Duodenal mucosa (tissue), 2 donors: ENCODE measurements around the gene FXYD7.

Experiments
- H3K27ac ChIP-seq: one replicate; pipeline ENCODE4 v1.7.0; 2013; ENCODE audit warnings: low read depth, low read length
- H3K27me3 ChIP-seq, 2 donors: one replicate each; pipeline ENCODE4 v1.7.0; 2013; ENCODE audit warnings: low read length in 2 of 2, control low read depth in 1 of 2; ENCODE audit not compliant: insufficient read depth in 2 of 2, control insufficient read depth in 1 of 2
- H3K36me3 ChIP-seq, 2 donors: one replicate each; pipeline ENCODE4 v1.7.0; 2013; ENCODE audit warnings: low read length in 2 of 2, control low read depth in 1 of 2; ENCODE audit not compliant: insufficient read depth in 2 of 2, control insufficient read depth in 1 of 2
- H3K4me1 ChIP-seq, 2 donors: one replicate each; pipeline ENCODE4 v1.7.0; 2013; ENCODE audit warnings: low read length in 2 of 2, control low read depth in 1 of 2; ENCODE audit not compliant: insufficient read depth in 2 of 2, control insufficient read depth in 1 of 2
- H3K4me3 ChIP-seq, 2 donors: one replicate each; pipeline ENCODE4 v1.7.0; 2013; ENCODE audit warnings: low read length in 2 of 2, low read depth in 1 of 2
- H3K9ac ChIP-seq, 2 donors: one replicate each; pipeline ENCODE4 v1.7.0; 2013; ENCODE audit warnings: low read length in 2 of 2, low read depth in 1 of 2
- H3K9me3 ChIP-seq, 2 donors: one replicate each; pipeline ENCODE4 v1.7.0; 2013; ENCODE audit warnings: low read length in 2 of 2, control low read depth in 1 of 2; ENCODE audit not compliant: control insufficient read depth in 1 of 2

The FXYD7 gene

DNA sequence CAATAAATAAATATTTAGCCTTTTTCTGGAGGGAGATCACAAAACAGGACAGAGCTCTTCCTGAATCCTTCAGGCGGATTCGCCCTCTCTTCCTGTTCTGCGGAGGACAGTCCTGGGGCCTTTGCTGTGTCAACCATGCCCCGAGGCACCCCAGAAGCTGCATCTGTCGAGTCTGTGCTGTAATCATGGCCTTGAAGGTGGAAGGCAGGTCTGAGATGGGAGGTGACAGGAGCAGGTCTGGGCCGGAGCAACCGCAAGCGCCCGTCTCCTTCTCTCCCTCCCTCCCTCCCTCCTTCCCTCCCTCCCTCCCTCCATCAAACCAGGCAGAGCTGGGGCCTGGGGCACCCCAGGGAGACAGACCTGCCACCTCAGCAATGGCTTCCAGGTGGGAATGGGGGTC lies 32.1 kb upstream of the FXYD7 start:
- peaks cover 14 to 16% of the 10 kb centered on the region in 2 donors for H3K4me1 ChIP-seq
- no peak overlapping the region for H3K9ac ChIP-seq
- no peak overlapping the region for H3K27ac ChIP-seq

DNA sequence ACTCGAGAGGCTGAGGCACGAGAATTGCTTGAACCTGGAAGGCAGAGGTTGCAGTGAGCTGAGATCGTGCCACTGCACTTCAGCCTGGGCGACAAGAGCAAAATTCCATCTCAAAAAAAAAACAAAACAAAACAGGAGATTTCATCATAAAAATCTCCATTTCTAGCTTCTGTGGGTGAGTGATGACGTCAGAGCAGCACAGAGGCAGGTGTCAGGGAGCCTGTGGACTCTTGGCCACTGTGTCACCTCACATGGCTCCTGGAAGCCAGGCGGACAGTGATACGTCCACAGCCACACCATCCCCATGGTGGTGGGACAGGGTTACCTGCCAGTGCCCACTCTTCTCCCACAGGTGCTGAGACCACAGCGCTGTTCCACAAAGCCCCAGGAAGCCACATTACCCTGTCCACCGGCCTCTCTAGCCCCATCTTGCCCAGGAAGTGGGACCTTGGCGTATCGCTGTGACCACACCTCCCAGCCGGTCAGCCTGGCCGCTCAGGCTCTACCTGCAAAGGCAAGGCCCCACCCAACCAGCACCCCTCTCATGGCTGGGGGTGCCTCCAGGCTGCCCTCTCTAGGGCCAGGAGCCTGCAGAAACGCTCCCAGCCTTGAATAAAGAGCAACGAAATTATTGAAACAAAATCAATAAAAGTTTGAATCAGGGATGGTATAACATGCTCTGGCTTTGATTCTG lies 29.9 kb upstream of the FXYD7 start:
- Histone ChIP-seq H3K4me3 (no peak overlapping the region), H3K27me3 (peaks cover 0 to 2% of the 10 kb centered on the region in 2 donors), H3K27ac (no peak overlapping the region), H3K4me1 (peaks cover 16 to 34% of the 10 kb centered on the region in 2 donors), H3K9ac (peak overlapping the region in 1 of 2 donors; percentile 25), H3K36me3 (no peaks in the 10 kb centered on the region), H3K9me3 (no peaks in the 10 kb centered on the region)

More for the DNA sequence above, 32.1 kb upstream of the FXYD7 start:
- H3K36me3 ChIP-seq, result no peaks in the 10 kb centered on the region
- peaks cover 0 to 2% of the 10 kb centered on the region in 2 donors for H3K27me3 ChIP-seq
- H3K9me3 ChIP-seq, result no peaks in the 10 kb centered on the region
- no peak overlapping the region for H3K4me3 ChIP-seq

DNA sequence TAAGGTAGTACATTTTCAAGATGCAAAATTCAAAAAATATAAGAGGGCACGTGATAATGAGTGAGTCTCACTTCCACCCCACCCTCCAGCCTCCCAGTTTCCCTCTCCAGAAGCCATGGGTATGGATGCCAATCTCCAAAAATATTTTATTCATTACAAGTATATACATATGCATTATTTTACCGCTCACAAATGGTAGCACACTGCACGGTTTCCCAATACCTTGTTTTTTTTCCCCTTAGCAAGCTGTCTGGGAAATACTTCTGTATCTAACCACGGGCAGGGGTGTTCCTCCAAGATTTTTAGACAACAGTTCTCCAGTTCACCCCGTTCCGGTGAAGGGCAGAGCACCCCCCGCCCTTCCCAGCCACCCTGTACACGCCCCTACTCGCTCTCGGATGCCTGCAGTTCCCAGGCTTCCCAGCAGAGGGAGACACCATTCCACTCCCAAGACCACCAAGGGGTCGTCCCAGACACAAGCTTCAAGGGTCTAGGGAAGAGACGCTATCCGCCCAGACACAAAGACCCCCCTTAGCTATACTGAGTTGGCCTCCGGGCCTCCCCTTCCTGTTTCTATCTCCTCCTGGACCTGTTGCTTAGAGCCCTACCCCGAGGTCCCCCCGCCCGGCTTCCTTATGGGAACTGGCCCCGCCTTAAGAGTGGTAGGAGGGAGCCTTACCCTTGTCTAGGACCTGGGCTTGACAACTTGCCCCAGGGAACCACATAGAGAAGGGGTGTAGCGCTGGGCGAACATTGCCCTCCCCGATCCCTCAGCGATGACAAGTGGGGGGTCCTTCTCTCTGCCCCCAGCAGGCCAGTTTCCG lies 28.5 kb upstream of the FXYD7 start:
- no peaks in the 10 kb centered on the region for H3K9me3 ChIP-seq
- peaks cover 27 to 48% of the 10 kb centered on the region in 2 donors for H3K4me1 ChIP-seq
- peak overlapping the region; percentile 61 for H3K27ac ChIP-seq
- H3K36me3 ChIP-seq, result no peaks in the 10 kb centered on the region
- no peaks in the 10 kb centered on the region for H3K27me3 ChIP-seq
- H3K4me3 ChIP-seq, result peak overlapping the region; percentile 67 to 91
- peak overlapping the region; percentile 26 to 86 for H3K9ac ChIP-seq

DNA sequence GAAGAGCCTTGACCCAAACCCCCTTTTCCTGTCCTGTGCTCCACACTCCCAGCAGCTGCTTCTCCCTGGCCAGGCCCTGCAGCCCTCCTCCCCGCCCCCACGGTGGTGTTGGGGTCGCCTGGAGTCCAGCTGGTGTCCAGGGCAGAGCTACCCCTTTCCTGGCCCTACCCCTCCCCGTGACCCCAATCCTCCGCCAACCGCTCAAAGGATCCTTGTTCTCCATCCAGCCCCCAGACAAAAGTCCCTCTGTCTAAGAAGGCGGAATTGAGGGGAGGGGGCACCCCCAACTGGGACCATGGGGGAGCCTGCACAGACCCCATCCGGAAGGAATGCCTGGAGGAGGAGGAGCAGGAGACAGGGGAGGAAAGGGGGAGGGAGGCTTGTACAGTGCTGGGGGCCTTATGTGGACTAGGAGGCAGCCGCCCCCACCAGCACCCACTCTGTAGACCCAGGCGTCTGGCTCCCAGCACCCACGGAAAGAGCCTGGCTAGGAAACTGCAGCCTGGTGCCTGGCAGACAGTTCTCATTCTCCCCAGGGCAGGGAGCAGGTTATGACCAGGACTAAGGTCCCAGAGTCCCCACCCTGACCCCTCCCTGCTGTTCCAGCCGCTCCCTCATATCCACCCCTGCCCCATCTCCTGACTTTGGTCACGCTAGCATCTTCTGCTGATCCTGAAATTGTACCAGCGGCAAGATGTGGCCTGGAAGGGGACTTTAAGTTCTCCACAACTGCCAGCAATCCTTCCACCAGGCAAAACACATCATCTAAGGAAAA lies 27.7 kb upstream of the FXYD7 start, which contains the start of gene FXYD3:
Gene FXYD3, plus strand, starts transcription at position 647 of the 775 bp plus-strand sequence. CDS start 3,554 bp downstream, outside the sequence.
- Histone ChIP-seq H3K9me3 (no peaks in the 10 kb centered on the region), H3K9ac (peak within 1 kb of the TSS; percentile 86 to 87), H3K4me1 (peaks cover 35 to 51% of the 10 kb centered on the region in 2 donors), H3K4me3 (peak within 1 kb of the TSS; percentile 67 to 91), H3K27me3 (no peaks in the 10 kb centered on the region), H3K27ac (peak within 1 kb of the TSS; percentile 61), H3K36me3 (no peaks in the 10 kb centered on the region)

DNA sequence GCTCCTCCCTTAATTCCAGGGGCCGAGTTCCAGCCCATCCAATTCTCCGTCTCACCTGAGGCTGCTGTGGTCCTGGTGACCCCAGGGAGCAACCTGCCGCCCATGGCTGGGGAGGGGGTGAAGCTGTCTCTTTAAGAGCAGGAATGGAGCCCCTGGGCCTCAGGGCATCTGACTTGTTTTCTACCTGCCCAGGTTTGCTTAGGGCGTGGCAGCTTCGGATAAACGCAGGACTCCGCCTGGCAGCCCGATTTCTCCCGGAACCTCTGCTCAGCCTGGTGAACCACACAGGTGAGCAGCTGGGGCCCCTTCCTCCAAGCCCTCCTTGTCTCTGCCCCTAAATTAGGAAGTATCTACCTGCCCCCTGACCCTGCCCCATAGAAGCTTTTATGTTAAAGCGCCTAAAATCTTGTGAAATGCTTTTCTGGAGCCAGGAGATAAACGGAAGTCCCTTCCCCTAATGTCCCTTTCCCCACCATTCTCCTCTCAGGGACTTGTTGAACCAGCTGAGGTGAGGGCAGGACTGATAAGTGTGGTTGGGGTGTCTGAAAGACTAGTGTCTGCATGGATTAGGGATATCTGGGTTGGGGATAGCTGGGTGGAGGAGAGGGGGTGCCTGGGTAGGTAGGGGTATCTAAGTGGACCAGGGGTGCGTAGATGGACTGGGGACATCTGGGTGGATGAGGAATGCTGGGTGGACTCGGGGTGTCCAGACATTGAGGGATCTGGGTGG lies 26.8 kb upstream of the FXYD7 start:
- Histone ChIP-seq H3K27me3 (no peaks in the 10 kb centered on the region), H3K9me3 (no peaks in the 10 kb centered on the region), H3K36me3 (no peaks in the 10 kb centered on the region), H3K4me1 (peaks cover 44 to 59% of the 10 kb centered on the region in 2 donors), H3K27ac (peak overlapping the region; percentile 61), H3K9ac (peak overlapping the region; percentile 86 to 87), H3K4me3 (peak overlapping the region; percentile 67 to 91)

DNA sequence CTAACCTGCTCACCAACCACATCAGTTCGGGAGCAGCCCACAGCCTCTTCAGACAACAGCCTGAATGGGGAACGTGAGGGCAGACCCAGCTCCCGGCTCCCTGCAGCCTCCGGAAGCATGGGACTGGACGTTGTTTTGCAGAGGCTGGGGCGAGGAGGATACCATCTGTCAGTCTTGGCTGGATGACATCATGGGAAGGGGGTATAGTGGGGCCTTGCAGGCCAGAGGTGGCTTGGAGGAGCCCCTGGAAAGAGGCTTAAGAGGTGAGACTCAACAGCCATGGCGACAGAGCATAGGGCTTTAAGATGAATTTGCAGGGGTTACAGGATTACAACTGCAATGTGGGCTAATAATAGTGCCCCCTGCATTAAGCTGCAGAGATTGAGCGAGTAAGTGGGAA lies 25.9 kb upstream of the FXYD7 start:
- no peaks in the 10 kb centered on the region for H3K36me3 ChIP-seq
- H3K27ac ChIP-seq, result no peak overlapping the region
- no peaks in the 10 kb centered on the region for H3K27me3 ChIP-seq
- peaks cover 44 to 62% of the 10 kb centered on the region in 2 donors for H3K4me1 ChIP-seq
- no peaks in the 10 kb centered on the region for H3K9me3 ChIP-seq
- peak overlapping the region; percentile 86 to 87 for H3K9ac ChIP-seq
- H3K4me3 ChIP-seq, result peak overlapping the region; percentile 67 to 91

DNA sequence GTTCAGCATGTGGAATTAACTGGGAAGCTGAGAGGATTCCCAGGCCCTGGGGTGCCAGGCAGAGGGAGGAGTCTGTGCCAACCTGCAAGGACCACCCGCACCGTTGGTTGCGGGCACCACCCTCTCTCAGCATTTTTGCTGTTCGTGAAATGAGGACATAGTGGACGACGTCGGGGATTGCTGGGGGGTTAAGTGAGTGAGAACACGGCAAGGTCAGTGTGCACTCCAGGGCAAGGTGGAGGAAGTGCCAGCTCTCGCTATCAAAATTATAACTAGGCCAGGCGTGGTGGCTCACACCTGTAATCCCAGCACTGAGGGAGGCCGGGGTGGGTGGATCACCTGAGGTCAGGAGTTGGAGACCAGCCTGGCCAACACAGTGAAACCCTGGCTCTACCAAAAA lies 25.3 kb upstream of the FXYD7 start:
- peak overlapping the region in 1 of 2 donors; percentile 86 for H3K9ac ChIP-seq
- H3K4me3 ChIP-seq, result peak overlapping the region in 1 of 2 donors; percentile 91
- peak overlapping the region; percentile 36 for H3K27ac ChIP-seq
- no peaks in the 10 kb centered on the region for H3K9me3 ChIP-seq
- no peaks in the 10 kb centered on the region for H3K36me3 ChIP-seq
- H3K27me3 ChIP-seq, result no peaks in the 10 kb centered on the region
- H3K4me1 ChIP-seq, result peaks cover 44 to 62% of the 10 kb centered on the region in 2 donors

DNA sequence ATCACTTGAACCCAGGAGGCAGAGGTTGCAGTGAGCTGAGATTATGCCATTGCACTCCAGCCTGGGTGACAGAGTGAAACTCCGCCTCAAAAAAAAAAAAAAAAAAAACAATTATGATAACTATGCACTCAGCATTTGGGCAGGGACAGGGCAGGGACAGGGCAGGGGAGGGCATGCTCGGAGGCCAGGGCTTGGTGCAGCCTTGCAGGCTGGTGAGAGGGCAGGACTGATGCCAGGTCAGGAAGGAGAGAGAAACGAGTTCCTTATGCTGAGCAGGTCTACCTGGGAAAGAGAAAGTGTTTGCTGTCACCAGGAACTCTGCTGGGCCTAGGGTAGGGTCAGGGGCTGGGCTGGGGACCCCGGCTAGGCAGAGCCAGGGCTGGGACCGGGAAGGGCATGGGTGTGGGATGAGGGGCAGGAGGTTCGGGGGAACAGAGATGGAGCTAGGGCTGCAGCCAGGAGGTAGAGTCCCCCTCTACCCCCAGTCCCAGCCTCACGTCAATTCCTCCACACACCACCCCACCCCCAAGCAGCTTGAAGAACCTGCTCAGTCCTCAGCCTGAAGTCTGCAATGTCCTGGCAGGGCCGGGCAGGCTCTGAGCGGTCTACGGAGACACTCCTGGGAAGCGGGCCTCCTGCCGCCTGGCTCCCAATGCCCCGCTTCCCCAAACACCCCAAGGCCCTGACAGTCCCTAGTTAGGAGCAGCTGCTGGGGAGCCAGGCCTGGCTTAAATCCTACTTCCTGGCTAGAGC lies 24.6 kb upstream of the FXYD7 start:
- peak overlapping the region in 1 of 2 donors; percentile 41 for H3K4me3 ChIP-seq
- H3K27me3 ChIP-seq, result no peaks in the 10 kb centered on the region
- peaks cover 46 to 62% of the 10 kb centered on the region in 2 donors for H3K4me1 ChIP-seq
- no peaks in the 10 kb centered on the region for H3K36me3 ChIP-seq
- H3K9ac ChIP-seq, result peak overlapping the region in 1 of 2 donors; percentile 40
- peak overlapping the region; percentile 46 for H3K27ac ChIP-seq
- no peaks in the 10 kb centered on the region for H3K9me3 ChIP-seq

DNA sequence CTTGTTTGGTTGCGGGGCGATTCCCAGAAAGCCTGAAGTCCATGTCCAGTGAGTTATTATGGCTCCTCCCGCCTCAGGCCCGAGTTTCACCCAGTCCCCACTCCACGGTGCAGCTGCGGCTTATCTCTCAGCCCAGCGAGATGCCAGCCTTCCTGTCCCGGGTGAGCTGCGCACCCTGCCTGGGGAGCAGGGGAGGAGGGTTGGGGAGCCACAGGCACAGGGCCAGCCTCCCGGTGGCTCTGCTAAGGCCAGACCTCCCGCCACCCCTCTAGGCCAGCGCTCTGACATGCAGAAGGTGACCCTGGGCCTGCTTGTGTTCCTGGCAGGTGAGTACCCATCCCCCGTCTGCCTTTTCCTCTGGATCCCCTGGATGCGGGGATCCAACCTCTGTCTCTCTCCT lies 24.0 kb upstream of the FXYD7 start:
- Histone ChIP-seq H3K9me3 (no peaks in the 10 kb centered on the region), H3K4me1 (peaks cover 52 to 69% of the 10 kb centered on the region in 2 donors), H3K36me3 (no peaks in the 10 kb centered on the region), H3K9ac (peak overlapping the region in 1 of 2 donors; percentile 40), H3K4me3 (peak overlapping the region in 1 of 2 donors; percentile 41), H3K27ac (no peak overlapping the region), H3K27me3 (no peaks in the 10 kb centered on the region)
